Effector CD8-positive, alpha-beta T cell (primary cell): ENCODE data around the gene RBM3.
A peak's percentile ranks its signal among the peaks of the same experiment; 100 is the strongest.

Experiments used
- DNase-seq: peaks from one replicate; lab custom pipeline; 2025; lab: John Stamatoyannopoulos, UW

RBM3 gene

DNA sequence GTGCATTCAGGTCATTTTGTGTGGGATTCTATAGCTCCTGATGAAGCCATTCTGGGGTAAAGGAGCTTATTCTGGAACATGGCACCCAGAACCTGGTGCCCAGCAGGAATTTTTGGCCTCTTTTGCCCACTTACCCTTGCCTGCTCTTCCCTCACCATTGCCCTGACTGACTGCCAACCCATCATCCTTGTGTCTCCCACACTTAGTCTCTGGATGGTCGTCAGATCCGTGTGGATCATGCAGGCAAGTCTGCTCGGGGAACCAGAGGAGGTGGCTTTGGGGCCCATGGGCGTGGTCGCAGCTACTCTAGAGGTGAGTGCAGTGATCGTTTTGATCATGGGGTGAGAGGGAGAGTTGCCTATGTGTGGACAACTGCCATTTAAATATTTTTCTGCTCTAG, 1.8 kb downstream of the RBM3 start:
- DNase-seq: no peak

DNA sequence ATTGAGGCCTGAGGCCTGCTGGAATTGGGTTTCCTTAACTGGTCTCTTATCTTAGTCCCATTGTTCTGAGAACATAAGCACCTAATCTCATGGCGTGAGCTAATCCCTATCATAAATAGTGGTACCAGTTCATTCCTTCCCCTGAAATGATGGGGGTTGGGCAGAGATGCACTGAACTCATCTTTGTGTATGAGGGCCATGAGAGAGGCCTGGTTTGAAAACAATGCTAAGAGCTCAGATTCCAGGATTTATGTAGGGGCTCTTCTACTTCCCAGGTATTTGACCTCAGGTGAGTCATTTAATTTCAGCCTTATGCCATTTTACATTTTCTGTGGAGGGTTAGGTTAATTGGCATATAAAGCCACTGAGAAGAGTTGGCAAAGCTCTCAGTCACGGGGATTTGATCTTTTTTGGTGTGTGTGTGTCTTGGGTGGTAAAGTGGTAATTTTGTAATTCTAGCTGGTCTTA, 4.4 kb downstream of the RBM3 start:
- DNase-seq: no peak

DNA sequence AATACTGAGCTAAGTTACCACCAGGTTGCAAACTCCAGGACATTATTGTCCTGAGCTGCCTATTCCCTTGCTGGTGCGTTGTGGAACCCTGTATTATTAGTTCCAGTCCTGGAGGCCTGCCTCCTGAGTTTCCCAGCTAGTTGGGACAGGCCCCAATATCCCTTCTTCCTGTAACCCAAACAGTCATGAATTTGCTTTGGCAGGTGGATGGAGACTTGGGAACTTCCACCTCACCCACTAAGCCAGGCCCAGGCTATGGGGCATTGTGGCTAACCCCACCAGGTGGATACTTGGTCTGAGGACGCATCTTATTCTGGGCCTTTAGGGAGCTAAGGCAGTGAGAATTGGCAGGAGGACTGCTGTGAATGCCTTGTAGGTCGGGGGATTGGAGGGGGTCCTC, 5.0 kb downstream of the RBM3 start:
- no peak for DNase-seq

DNA sequence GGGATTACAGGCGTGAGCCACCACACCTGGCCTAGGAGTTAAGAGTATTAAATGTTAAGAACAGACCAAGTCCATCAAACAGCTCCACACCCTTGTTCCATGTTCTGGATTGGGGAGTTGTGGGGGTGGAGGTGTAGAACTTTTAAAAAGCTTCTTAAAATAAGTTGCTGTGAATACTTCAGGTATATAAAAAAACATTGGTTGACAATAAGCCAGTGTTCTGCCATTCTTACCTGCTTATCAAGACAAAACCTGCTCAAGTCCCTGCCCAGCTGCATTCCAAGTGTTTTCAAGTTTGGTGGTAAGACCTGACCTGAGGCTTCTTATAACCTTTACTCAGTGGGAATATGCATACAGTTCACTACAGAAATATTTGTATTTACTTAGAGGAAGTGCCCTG, 6.4 kb downstream of the RBM3 start:
- DNase-seq: no peak

DNA sequence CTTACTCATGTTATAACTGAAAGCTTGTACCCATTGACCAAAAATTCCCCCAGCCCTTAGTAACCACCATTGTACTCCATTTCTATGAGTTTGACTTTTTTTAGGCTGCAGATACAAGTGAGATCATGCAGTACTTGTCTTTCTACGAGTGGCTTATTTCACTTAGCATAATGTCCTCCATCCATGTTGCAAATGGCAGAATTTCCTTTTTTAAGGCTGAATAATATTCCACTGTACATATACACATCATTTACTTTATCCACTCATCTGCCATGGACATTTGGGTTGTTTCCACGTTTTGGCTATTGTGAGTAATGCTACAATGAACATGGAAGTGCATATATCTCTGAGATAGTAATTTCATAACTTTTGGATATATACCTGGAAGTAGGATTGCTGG, 10.4 kb downstream of the RBM3 start:
- DNase-seq: no peak

DNA sequence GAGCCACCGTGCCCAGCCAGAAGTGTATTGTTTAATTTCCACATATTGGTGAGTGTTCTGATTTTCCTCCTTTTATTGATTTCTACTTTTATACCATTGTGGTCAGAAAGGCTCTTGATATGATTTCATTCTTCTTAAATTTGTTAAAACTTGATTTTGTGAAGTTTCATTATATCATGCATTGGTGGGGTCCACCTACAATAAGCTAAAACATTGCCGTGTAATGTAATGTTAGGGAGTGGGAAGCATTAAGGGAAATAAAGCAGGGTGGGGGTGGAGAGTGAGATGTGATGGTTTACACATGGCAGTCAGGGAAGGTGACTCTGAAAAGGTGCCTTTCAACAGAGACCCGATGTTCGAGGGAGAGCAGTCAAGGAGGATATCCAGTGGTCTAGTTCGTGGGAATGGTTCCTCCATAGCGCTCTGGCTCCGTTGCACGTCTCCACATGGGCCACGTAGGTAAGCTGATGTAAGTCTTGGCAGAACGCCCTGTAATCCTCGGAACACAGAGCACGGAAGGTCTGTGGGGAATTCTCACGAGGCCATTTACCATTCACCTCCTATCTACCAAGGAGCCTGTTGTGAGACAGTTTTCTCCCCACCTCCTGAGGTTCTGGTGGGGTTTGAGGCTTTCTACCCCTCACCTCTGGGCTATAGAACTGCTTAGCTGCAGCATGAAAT, 15.3 kb downstream of the RBM3 start:
- DNase-seq: no peak

DNA sequence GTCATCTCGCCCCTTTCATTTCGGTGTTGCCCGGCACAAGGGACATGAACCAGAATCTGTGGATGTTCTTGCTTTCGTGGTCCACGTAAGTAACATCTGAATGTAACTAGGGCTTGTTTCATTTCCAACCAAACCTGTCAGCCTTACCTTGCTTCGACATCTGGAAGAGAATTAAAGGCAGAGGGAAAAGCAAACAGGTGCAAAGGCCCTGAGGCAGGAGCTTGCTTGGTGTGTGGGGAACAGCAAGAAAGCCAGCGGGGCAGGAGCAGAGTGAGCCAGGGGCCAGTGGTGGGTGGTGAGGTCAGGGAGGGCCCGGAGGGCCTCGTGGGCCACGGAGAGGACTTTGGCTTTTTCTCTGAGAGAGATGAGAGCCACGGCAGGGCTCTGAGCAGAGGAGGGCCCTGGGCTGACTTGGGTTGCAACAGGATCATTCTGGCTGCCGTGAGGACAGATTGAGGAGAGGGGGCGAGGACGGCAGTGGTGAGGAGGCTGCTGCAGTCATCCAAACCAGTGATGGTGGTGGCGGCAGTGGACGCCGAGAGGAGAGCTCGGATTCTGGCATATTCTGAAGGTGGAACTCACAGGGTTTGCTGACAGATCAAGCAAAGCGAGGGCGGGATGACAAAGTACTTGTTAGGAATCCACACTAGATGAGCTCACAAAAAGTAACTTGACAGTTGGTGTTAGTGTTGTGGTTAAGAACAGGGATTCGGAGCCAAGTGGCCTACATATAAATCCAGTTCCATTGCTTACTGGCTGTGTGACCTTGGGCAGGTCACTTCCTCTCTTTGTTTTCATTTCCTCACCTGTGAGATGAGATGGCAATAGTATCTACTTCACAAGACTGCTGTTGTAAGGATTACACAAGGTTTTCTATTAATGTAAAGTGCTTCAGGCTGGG, 16.2 kb downstream of the RBM3 start:
- no peak for DNase-seq

DNA sequence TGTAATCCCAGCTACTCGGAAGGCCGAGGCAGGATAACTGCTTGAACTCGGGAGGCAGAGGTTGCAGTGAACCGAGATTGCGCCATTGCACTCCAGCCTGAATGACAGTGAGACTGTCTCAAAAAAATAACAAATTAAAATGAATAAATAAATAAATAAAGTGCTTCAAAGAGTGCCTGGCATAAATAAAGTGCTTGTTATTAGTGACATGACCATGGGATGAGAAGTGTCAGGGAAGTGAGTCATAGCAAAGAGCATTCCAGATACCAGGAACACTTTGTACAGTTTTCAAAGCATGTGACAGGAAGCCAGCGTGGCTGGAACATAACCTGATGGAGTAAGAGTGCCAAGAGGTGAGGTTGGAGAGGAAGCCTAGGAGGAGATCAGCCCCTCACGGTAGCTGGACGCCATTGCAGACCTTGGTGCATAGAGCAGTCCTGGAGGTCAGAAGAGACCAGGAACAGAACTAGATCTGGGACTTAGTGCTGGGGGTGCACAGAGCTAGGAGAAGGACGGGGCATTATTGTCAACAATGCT, 17.0 kb downstream of the RBM3 start:
- no peak for DNase-seq

DNA sequence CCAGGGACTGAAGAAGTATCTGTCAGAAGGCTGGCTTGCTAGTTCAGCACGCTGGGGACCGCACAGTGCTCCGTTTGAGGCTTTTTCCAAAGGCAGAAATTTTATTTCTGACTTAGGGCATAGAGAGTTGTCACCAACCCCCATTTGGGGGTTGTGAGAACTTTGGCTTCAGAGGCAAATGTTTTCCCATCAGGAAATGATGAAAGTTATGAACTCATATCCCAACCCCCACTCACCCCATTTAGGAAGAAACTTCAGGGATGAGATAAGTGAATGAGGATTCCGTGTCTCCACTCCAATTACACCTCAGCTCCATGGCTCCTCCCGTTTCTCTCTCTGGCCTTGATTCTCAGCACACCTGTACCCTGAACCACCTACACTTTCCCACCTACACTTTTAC, 18.7 kb downstream of the RBM3 start:
- DNase-seq: no peak

DNA sequence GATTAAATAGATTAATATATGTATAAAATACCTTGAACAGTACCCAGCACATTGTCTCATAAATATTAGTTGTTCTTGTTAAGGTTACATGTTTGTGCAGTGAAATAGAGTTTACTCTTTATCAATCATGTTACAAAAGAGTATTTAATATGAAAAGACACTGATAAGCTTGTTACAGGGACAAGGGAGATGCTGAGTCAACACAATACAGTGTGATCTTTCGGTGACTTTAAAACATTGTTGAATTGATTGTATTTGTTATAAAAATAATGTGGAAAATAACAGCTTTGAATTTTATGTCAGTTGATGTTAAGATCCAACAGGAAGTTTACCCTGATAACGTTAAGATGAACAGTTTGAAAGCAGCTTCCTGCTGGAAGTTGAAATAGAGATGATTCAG, 21.6 kb downstream of the RBM3 start:
- no peak for DNase-seq

DNA sequence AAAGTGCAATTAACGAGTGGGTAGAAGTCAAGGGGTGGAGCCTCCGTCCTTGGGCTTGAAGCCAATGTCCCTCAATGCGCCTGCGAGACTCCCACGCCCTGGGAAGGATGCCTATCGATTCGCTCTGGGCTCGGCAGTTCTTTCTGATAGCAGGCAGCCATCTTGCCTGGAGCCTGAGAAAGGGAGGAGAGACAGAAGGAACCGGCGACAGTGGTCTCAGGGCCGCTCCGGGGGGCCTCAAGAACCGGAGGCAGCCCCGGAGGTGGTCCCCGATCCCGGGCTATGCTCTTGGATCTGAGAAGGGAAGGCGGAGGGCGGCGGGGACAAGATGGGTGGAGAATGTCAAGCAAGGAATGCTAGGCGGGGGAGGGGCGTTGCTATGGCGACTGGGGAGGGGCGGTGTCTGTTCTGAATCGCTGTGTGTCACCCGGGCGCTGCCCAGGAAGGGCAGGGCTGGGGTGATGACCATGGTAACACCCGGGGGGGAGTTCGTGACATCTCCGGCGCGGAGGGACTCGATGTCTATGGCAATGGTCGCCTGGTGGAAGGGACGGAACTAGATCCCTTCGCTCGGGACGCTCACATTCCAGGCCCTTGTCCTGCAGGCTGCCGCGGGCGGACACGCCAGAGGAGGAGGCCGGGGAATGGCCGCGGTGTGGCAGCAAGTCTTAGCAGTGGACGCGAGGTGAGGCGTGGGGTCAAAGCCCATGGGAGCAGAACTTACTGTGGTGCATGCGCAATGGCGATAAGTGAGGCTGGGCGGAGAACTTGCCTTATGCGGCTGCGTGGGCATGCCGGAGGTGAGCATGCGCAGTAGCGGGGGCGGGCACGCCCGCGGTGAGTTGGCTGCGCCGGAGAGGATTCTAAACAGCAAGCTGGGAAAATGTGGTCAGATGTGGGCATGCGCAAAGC, 23.3 kb downstream of the RBM3 start, which contains the start of gene WDR13:
Gene WDR13 (plus strand): TSS at position 140 of the 912 bp plus-strand sequence. CDS start 505 bp downstream, at position 645.
- DNase-seq: peak; percentile 83

DNA sequence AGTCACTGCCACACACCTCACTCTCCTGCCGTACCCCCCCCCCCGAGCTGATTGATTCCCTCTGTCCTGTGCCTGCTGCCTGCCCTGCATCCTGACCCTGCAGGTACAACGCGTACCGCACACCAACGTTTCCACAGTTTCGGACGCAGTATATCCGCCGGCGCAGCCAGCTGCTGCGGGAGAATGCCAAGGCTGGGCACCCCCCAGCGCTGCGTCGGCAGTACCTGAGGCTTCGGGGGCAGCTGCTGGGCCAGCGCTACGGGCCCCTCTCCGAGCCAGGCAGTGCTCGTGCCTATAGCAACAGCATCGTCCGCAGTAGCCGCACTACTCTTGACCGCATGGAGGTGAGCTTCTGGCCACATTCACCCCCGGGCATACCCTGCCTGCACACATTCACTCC, 24.3 kb downstream of the RBM3 start:
- no peak for DNase-seq

DNA sequence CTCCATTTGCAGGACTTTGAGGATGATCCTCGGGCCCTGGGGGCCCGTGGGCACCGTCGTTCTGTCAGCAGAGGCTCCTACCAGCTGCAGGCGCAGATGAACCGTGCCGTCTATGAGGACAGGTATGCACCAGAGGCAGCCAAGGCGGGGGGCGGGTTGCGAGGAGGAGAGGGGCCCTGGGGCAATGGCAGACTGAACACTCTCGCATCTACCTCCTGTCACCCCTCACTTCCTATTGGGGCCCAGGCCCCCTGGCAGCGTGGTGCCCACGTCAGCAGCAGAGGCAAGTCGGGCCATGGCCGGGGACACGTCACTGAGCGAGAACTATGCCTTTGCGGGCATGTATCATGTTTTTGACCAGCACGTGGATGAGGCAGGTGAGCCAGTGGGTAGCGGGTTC, 25.1 kb downstream of the RBM3 start:
- no peak for DNase-seq

DNA sequence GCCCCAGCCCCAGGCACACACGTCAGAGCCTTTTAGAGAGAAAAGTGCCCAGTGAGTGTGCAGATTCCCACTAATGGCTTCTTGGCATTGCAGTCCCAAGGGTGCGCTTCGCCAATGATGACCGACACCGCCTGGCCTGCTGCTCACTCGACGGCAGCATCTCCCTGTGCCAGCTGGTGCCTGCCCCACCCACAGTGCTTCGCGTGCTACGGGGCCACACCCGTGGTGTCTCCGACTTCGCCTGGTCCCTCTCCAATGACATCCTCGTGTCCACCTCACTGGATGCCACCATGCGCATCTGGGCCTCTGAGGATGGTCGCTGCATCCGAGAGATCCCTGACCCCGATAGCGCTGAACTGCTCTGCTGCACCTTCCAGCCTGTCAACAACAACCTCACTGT, 25.9 kb downstream of the RBM3 start:
- no peak for DNase-seq

DNA sequence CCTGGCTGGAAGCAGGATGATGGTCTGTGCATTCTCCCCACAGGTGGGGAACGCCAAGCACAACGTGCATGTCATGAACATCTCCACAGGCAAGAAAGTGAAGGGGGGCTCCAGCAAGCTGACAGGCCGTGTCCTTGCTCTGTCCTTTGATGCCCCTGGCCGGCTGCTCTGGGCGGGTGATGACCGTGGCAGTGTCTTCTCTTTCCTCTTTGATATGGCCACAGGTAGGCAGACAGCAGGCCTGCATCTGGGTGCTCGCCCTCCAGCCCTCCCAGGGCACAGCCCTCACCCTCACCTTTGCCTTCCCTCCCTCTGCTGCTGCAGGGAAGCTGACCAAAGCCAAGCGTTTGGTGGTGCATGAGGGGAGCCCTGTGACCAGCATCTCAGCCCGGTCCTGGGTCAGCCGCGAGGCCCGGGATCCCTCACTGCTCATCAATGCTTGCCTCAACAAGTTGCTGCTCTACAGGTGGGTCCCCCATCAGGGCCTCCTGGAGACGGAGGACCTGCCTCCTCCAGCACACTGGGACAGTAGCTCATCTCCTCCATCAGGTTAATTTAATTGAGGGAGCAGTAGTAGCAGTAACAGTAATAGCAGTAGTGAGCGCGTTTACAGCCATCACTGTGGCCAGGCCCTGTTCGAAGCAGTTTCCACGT, 27.6 kb downstream of the RBM3 start:
- no peak for DNase-seq

DNA sequence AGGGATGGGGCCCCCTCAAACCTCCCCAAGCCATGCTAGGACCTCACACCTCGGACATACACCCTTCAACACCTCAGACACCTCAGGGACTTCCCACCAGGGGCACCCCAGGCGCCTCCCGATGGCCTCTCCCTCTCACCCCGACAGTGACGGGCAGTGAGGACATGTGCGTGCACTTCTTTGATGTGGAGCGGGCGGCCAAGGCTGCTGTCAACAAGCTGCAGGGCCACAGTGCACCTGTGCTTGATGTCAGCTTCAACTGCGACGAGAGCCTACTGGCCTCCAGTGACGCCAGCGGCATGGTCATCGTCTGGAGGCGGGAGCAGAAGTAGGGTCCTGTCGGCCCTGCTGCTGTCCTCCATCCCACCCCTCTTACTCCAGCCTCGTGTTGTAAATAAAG, 30.4 kb downstream of the RBM3 start:
- DNase-seq: no peak

DNA sequence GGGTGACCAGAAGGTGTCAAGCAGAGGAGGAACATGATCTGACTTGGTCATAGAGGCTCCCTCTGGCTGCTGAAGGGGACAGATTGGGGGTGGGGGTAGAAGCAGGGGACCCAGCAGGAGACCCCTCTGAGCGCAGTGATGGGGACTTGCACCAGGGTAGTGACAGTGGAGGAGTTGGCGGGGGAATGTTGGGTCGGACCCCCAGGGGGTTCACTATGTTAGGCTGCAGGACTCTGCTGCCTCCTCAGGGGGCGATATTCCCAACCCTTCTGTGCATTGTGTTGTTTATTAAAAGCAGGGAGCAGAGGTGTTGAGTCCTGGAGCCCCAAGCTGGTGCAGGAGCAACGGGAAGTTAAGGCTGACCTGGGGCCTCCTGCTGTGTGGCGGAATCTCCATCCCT, 31.8 kb downstream of the RBM3 start:
- DNase-seq: no peak

DNA sequence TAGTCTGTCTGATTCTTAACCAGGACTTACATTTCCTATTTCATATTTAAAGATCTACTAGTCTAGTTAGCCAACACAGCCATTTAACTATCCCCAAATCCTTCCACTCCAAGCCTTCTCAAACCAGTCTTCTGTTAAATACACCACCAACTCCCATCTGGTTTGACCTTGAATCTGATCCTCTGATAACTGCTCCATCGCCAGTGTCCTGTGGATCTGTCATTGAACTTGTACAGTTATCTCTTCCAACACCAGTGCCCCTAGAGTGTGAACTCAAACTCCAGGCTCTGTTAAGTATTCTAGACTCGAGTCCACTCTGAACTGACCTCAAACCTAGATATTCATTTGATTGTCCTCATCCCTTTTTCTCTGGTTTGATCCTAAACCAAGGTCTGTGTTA, 37.4 kb downstream of the RBM3 start:
- DNase-seq: no peak

DNA sequence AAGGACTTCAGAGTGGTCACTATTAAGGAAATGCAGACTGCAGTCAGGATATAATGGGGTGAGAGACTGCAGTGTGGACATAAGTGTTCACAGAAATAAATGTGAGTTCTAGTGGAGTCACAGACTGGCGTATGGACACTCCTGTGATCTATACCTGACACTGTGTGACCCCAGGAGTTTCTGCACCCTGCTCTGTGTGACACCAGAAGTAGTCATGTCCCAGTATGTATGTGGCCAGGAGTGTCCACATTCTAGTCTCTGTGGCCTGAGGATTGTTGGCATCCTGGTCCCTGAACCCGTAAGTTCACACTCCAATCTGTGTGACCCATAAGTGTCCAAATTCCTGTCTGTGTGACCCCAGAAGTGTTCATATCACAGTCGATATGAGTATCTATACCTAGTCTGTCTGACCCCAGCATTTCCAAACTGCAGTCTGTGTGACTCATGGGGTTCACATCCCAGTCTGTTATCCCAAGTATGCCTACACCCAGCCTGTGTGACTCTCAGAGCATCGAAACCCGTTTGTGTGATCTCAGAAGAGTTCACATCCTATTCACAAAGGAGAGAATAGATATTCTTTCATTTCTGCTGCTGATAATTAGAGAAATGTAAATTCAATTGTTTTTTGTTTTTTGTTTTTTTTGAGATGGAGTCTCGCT, 39.3 kb downstream of the RBM3 start:
- DNase-seq: no peak

DNA sequence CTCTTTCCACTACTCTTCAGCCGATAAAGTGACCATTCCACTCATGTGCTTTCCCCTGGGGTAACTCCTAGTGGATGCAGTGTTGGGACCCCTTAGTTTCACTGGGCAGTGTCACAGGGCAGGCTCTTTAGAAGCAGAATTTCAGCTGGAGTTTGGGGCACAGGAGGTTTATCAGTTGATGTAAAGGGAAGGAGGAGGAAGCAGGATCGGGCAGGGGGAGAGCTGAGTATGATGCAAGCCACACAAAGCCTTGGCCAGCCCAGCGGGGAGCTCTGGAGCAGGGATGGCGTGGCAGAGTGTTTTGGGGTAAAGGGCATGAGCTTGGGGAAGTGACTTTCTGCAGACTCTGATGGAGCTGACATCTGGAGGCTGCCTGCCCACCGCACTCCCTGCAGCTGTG, 42.3 kb downstream of the RBM3 start:
- DNase-seq: no peak
